NCI-H2196 (cell line): ENCODE measurements around the gene ABI3.
"Not testable (repeated sequence)": the region's sequence is repeated elsewhere in the genome, so short reads cannot be mapped to it uniquely, and the experiment has no call there.

Experiments used
- DNase-seq: peaks from one replicate; lab custom pipeline; 2025; ENCODE audit not compliant: unreplicated experiment; lab: John Stamatoyannopoulos, UW

The ABI3 gene

DNA sequence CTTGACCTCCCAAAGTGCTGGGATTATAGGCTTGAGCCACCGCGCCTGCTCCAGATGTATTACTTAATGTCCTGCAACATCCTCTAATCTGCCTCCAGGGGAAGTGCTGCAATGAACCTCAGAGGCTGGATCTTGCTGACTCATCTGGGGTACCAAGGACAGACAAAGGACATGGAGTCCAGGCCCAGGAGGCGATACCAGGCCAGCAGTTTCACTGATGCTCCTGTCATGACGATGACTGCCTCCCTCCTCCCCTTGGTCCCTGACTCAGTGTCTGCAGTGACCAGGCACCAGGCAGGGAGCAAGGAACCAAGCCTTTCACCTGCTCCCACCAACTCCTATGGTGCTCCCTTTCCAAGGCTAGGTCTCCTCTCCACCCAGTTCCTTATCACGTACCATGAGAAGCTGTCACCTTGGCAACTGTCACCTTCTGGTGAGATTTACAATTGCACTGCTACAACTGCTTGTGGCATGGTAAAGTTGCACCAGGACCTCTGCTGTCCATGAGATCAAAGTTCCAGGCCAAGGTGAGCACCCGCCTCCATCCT lies 41.7 kb downstream of the ABI3 start:
- no peak for DNase-seq

DNA sequence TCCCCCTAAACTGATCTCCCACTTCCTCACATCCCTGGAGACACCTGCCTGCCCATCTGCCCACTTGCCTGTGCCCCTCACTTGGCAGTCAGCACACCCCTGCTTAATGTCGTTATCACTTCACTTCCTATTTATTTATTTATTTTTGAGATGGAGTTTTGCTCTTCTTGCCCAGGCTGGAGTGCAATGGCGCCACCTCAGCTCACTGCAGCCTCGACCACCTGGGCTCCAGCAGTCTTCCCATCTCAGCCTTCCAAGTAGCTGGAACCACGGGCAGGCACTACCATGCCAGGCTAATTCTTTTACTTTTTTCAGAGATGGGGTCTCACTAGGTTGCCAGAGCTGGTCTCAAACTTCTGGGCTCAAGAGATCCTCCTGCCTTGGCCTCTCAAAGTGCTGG lies 43.6 kb downstream of the ABI3 start:
- DNase-seq = no peak

DNA sequence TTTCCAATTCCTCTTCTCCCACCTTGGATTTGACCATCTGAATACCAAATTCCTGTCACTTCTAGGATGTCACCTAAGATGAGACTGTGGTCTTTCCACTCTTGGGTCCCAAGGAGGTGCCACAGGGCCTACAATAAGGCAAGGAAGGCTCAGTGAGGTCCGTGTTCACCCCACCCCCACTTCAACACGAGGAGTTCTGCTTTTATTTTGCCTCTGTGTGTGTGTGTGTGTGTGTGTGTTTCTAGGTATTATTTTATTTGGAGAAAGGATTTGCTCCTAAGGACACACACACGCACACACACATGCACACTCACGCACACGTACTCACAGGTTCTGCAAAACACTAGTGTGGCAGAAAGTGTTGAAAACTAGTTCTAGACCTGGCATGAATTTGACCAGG lies 44.6 kb downstream of the ABI3 start:
- DNase-seq = no peak

DNA sequence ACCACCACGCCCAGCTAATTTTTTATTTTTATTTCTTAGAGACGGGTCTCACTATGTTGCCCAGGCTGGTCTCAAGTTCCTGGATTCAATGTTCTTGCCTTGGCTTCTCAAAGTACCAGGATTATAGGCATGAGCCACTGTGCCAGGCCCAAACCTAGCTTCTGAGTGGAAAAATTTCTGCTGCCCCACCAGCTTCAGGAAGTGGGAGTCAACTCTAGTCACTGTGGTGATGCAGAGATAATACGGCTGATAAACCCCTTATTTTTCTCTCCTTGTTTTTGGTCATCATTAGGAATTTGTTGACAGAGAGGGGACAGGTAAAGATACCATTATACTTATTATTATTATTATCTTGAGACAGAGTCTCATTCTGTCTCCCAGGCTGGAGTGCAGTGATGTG lies 47.9 kb downstream of the ABI3 start:
- no peak for DNase-seq

DNA sequence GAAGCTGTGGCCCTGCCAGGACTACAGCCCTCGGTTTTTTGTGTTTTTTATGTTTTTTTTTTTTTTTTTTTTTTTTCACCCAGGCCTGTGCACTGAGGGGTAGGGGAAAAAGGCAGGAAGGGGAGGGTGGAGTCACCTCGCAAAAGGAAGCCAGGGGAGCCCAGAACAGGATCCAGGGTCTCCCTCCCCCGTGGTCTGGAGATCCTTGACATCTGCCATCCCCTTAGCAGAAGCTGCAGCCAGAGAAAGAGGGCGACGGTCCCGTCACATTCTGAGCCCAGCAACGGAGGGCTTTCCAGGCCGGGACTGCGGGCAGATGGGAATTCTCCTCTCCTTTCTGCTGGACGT lies 49.1 kb downstream of the ABI3 start:
- no peak for DNase-seq

DNA sequence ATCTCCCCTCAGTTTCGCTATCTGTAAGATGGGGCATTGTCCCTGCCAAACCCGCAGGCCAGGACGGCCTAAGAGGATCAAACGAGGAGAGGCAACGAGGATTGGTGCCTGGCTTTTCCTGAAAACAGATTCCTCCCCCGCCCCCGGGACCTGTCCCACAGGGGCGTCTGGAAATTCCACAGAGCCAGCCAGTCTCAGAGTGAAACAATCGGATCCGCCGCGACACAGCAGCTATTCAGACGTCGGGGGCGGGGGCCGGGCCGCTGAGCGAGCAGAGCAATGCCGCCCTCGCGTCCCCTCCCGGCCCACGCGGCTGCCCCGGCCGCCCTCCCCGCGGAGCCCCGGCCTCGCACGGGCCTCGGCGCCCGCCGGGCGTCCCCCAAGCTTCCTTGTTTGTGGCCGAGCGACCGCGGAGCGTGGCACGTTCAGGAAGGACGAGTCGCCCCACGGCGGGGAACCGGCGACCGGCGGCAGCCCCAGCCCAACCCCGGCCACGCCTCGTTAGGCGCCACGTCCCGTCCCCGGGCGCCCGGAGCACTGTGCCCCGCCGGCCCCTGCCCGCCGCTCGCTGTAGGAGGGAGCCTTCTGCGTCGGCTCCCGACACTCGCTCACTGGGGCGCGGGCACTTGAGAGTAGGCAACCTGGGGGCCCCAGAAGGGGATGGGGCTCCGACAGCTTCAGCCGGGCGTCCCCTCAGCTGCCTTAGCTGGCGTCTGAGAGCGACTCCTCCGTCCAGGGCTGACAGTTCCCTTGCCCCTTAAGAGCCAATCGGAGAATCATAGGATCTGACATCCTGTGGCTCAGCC lies 49.7 kb downstream of the ABI3 start:
- DNase-seq = no peak

DNA sequence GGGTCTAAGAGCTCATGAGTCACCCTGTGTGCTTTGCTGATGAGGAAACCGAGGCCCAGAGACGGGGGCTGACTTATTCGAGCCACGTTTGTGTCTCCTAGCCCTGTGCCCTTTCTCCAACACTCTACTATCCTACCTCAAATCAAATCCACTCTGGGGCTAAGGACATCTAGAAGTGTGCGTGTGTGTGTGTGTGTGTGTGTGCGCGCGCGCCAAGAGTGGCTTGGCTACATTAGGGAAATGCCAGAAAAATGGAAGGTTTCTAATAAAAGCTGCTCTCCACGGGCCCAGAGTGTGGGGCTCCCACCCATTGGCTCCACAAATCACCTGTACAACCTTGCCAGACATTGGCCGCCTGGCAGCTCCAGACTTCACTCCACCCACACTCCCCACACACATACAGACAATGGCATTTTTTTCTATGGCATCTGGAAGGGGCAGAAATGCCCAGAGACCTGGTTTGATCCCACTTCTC lies 50.3 kb downstream of the ABI3 start:
- peak; percentile 17 for DNase-seq

DNA sequence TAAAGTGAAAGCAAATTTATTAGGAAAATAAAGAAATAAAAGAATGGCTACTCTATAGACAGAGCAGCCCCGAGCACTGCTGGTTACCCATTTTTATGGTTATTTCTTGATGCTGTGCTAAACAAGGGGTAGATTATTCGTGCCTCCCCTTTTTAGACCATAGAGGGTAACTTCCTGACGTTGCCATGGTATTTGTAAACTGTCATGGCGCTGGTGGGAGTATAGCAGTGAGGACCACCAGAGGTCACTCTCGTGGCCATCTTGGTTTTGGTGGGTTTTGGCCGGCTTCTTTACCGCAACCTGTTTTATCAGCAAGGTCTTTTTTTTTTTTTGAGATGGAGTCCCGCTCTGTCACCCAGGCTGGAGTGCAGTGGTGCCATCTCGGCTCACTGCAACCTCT lies 51.0 kb downstream of the ABI3 start:
- not testable (repeated sequence) for DNase-seq

DNA sequence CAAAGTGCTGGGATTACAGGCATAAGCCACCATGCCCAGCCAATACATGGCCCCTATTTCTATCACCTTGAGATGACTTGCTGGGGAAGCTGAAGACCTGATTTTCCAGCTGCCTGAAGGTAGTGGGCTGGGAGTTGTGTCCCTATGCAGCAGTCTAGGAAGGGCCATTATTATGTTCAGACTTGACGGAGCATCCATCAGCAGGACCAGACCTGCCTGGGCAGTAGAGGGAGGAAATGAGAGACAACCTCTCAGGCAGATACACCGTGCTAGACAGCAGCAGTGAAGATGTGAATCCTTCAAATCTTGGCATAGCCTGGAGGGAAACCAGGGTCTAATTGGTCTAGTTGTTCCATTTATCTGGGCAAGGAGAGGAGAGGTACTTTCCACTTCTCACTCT lies 55.7 kb downstream of the ABI3 start:
- no peak for DNase-seq

DNA sequence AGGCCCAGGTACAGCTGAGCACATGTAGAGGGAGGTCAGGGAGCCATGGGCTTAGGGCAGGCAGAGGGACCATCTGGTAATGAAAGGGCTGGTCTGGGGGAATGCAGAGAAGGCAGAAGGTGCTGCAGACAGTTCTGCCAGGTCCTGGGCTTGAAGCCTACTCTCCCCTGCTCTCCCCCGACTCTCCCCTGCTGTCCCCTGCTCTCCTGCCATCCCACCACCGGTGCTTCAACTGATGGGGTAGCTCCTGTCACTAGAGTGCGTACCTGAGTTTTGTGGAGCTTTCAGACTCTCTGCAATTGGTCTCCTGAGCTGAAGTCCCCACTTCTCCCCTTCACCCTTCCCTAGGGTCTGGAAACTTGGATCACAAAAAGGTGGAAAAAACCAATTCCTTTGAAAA lies 57.4 kb downstream of the ABI3 start:
- DNase-seq = no peak

DNA sequence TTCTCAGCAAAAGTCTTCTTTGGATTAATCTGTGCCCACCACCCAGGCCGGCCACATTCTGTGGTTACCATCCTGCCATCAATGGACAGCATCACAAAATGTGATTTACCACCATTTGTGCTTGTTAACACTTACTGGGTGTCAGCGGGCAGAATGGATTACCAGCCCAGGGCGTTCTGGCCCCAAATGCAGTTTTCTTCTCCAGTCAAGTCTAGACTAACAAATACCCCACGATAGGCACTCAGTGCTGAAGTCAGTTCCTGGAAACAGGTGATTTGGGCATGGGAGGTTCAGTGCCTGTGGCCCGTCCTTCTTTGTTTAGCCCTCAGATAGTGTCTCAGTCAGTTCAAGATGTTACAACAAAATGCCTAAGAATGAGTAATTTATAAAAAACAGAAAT lies 58.8 kb downstream of the ABI3 start:
- DNase-seq = no peak
